NT2/D1 (cell line): ENCODE measurements around the gene COL9A1.

Experiments used
- YY1 ChIP-seq: IDR thresholded peaks from 2 replicates; pipeline ENCODE4 v1.6.1; 2011; ENCODE audit not compliant: insufficient read length, insufficient read depth
- ZNF274 ChIP-seq: IDR thresholded peaks from 2 replicates; pipeline ENCODE4 v1.6.1; 2011; ENCODE audit warnings: mild to moderate bottlenecking, low read depth, low read length

- TF ChIP-seq ZNF274, result no peak
- no peak for TF ChIP-seq YY1
These were observed 127.1 kb downstream of the COL9A1 start for GRCh38 chr6:70175770-70176169.
